Suppressor macrophage (primary cell): ENCODE data around the gene OR5AU1.

ENCODE experiments used
- DNase-seq, 4 experiments: peaks; one replicate each; pipeline ENCODE4 v3.0.0-alpha.2; 2020 to 2022
- total RNA-seq, 17 experiments: gene quantifications; one replicate each; lab custom pipeline; 2026; ENCODE audit warnings: mixed read lengths in 6 of 17, inconsistent platforms in 3 of 17; lab: John Stamatoyannopoulos, UW

OR5AU1 gene
- 0 to 3.0 (median 0) reads per million in 17 experiments for total RNA-seq

- DNase-seq = no peak
These were observed at the start of gene OR5AU1 for GRCh38 chr14:21155963-21156362. Gene OR5AU1, minus strand, starts transcription at chr14:21156063. Its CDS starts 191 bp downstream, at chr14:21155872.

- DNase-seq = no peak
These were observed 49.3 kb upstream of the OR5AU1 start for GRCh38 chr14:21205026-21205677.

GRCh38 chr14:21204167-21205025 is 48.5 kb upstream of the OR5AU1 start:
- DNase-seq = no peak

- no peak for DNase-seq
These were observed 47.8 kb upstream of the OR5AU1 start for GRCh38 chr14:21203470-21204166.

GRCh38 chr14:21202463-21203358 is 46.8 kb upstream of the OR5AU1 start:
- peak in 3 of 4 experiments; percentile 28 to 36 (median 35) for DNase-seq

- DNase-seq = no peak
These were observed 46.0 kb upstream of the OR5AU1 start for GRCh38 chr14:21201732-21202462.

GRCh38 chr14:21200752-21201461 is 45.0 kb upstream of the OR5AU1 start:
- DNase-seq = no peak

- no peak for DNase-seq
These were observed 44.0 kb upstream of the OR5AU1 start for GRCh38 chr14:21199611-21200560.

GRCh38 chr14:21197418-21198205 is 41.7 kb upstream of the OR5AU1 start:
- no peak for DNase-seq

- no peak for DNase-seq
These were observed 38.7 kb upstream of the OR5AU1 start for GRCh38 chr14:21194597-21194996.

- DNase-seq = no peak
These were observed 37.1 kb upstream of the OR5AU1 start for GRCh38 chr14:21192875-21193535.

GRCh38 chr14:21192447-21192822 is 36.6 kb upstream of the OR5AU1 start:
- no peak for DNase-seq

- DNase-seq = peak; percentile 53 to 83 (median 70)
These were observed 36.1 kb upstream of the OR5AU1 start for GRCh38 chr14:21191809-21192446.

- DNase-seq = no peak
These were observed 35.5 kb upstream of the OR5AU1 start for GRCh38 chr14:21191261-21191808.

GRCh38 chr14:21185491-21185890 is 29.6 kb upstream of the OR5AU1 start:
- DNase-seq = peak in 1 of 4 experiments; percentile 11

- no peak for DNase-seq
These were observed 28.4 kb upstream of the OR5AU1 start for GRCh38 chr14:21184254-21184653.

GRCh38 chr14:21182166-21182565 is 26.3 kb upstream of the OR5AU1 start:
- DNase-seq = no peak
